Trophoblast cell (in vitro differentiated cells and primary cell): ENCODE measurements around the gene SLC5A5.
A peak's percentile ranks its signal among the peaks of the same experiment; 100 is the strongest.

Experiments used
- DNase-seq, 2 donors: peaks; one replicate each; pipeline ENCODE4 v3.0.0-alpha.2; 2016
- H2AFZ ChIP-seq: 2 replicates; pipeline ENCODE4 v1.6.1; 2013; ENCODE audit warnings: low read length, moderate library complexity, mild to moderate bottlenecking; ENCODE audit not compliant: insufficient read depth, poor library complexity
- H2AK5ac ChIP-seq: 2 replicates; pipeline ENCODE4 v1.6.1; 2013; ENCODE audit warnings: mild to moderate bottlenecking, low read length
- H2BK120ac ChIP-seq: 2 replicates; pipeline ENCODE4 v1.6.1; 2013; ENCODE audit warnings: low read length, mild to moderate bottlenecking, moderate library complexity; ENCODE audit not compliant: insufficient read depth, poor library complexity
- H2BK12ac ChIP-seq: 2 replicates; pipeline ENCODE4 v1.6.1; 2013; ENCODE audit warnings: mild to moderate bottlenecking, low read length, moderate library complexity
- H2BK5ac ChIP-seq: 2 replicates; pipeline ENCODE4 v1.6.1; 2013; ENCODE audit warnings: low read length, low read depth, moderate library complexity, mild to moderate bottlenecking; ENCODE audit not compliant: poor library complexity
- H3K14ac ChIP-seq: 2 replicates; pipeline ENCODE4 v1.6.1; 2013; ENCODE audit warnings: mild to moderate bottlenecking, low read length
- H3K18ac ChIP-seq: 2 replicates; pipeline ENCODE4 v1.6.1; 2013; ENCODE audit warnings: mild to moderate bottlenecking, low read length
- H3K23ac ChIP-seq: 2 replicates; pipeline ENCODE4 v1.6.1; 2013; ENCODE audit warnings: low read length
- H3K27ac ChIP-seq: 2 replicates; pipeline ENCODE4 v1.5.1; 2013; ENCODE audit warnings: low read depth, mild to moderate bottlenecking, inconsistent platforms, low read length, moderate library complexity
- H3K27me3 ChIP-seq: 2 replicates; pipeline ENCODE4 v1.6.1; 2013; ENCODE audit warnings: inconsistent platforms, mild to moderate bottlenecking, low read length, moderate library complexity; ENCODE audit not compliant: insufficient read depth
- H3K36me3 ChIP-seq, 2 experiments: 1 replicate in 1 of 2; 2 replicates in 1 of 2; pipeline ENCODE4 v1.6.1; 2013; ENCODE audit warnings: low read length in 2 of 2, mild to moderate bottlenecking in 2 of 2, moderate library complexity in 1 of 2; ENCODE audit not compliant: insufficient read depth in 2 of 2, control insufficient read depth in 1 of 2
- H3K4ac ChIP-seq: 2 replicates; pipeline ENCODE4 v1.6.1; 2013; ENCODE audit warnings: low read depth, mild to moderate bottlenecking, low read length, moderate library complexity
- H3K4me1 ChIP-seq, 2 experiments: 1 replicate in 1 of 2; 2 replicates in 1 of 2; pipeline ENCODE4 v1.6.1; 2013; ENCODE audit warnings: low read length in 2 of 2, mild to moderate bottlenecking in 2 of 2, moderate library complexity in 1 of 2; ENCODE audit not compliant: insufficient read depth in 2 of 2, control insufficient read depth in 1 of 2
- H3K4me2 ChIP-seq: 2 replicates; pipeline ENCODE4 v1.6.1; 2013; ENCODE audit warnings: inconsistent platforms, mild to moderate bottlenecking, low read length, moderate library complexity
- H3K4me3 ChIP-seq: 2 replicates; pipeline ENCODE4 v1.5.1; 2013; ENCODE audit warnings: mild to moderate bottlenecking, low read depth, low read length, inconsistent platforms
- H3K79me1 ChIP-seq: one replicate; pipeline ENCODE4 v1.6.1; 2013; ENCODE audit warnings: low read length
- H3K79me2 ChIP-seq: 2 replicates; pipeline ENCODE4 v1.6.1; 2013; ENCODE audit warnings: low read length, mild to moderate bottlenecking; ENCODE audit not compliant: control insufficient read depth, insufficient read depth, poor library complexity
- H3K9ac ChIP-seq: 2 replicates; pipeline ENCODE4 v1.6.1; 2013; ENCODE audit warnings: mild to moderate bottlenecking, low read length
- H3K9me3 ChIP-seq: 2 replicates; pipeline ENCODE4 v1.6.1; 2013; ENCODE audit warnings: low read depth, mild to moderate bottlenecking, control low read depth, inconsistent platforms, low read length; ENCODE audit not compliant: insufficient read depth
- H4K12ac ChIP-seq: 2 replicates; pipeline ENCODE4 v1.6.1; 2013; ENCODE audit warnings: low read depth, mild to moderate bottlenecking, low read length, moderate library complexity
- H4K8ac ChIP-seq: 2 replicates; pipeline ENCODE4 v1.6.1; 2013; ENCODE audit warnings: low read depth, mild to moderate bottlenecking, low read length, moderate library complexity
- H4K91ac ChIP-seq: one replicate; pipeline ENCODE4 v1.6.1; 2013; ENCODE audit warnings: low read depth, mild to moderate bottlenecking, low read length, moderate library complexity
- WGBS: extraction: QIAGEN DNeasy Blood & Tissue Kit; methylation state at CpG from one replicate; pipeline ENCODE4 v1.1.7; 2013; ENCODE audit warnings: missing lambda C conversion rate; ENCODE audit not compliant: insufficient read length, insufficient coverage; ENCODE audit errors: extremely low coverage; 5-methylcytosine and 5-hydroxymethylcytosine counted together

SLC5A5 gene

DNA sequence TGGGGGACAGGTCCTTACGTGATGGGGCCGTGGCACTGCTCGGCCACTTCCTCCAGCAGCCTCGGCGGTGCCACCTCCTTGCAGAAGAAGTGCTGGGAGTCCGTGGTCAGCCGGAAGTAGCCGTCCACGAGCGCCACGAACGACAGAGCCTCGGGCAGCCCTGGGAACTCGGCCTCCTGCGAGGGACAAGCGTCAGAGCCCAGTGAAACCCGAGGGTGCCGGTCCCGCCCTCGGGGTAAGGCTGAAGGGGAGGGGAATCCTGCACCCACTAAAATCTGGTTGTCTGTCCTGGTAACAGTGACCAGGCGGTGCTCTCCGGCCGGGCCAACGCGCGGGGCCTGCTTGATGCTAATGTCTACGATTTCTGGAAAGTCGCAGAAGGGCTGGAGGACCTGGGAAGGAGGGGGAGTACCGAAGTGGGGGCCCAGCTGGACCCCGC, 30.4 kb upstream of the SLC5A5 start:
- peaks cover 14% of the 10 kb centered on the region for H3K9me3 ChIP-seq
- H2BK12ac ChIP-seq, result no peak overlapping the region
- no peak overlapping the region for H4K91ac ChIP-seq
- no peak overlapping the region for H4K8ac ChIP-seq
- H2AFZ ChIP-seq, result no peak overlapping the region
- H3K36me3 ChIP-seq, result no peaks in the 10 kb centered on the region
- H4K12ac ChIP-seq, result no peak overlapping the region
- H3K27me3 ChIP-seq, result peaks cover 15% of the 10 kb centered on the region
- H2AK5ac ChIP-seq, result no peak overlapping the region
- H3K4me3 ChIP-seq, result no peak overlapping the region
- H3K9ac ChIP-seq, result no peak overlapping the region
- H3K79me1 ChIP-seq, result no peaks in the 10 kb centered on the region
- no peak overlapping the region for H3K27ac ChIP-seq
- H3K23ac ChIP-seq, result no peak overlapping the region
- H3K18ac ChIP-seq, result no peak overlapping the region
- peak in 1 of 2 donors; percentile 47 for DNase-seq
- H3K79me2 ChIP-seq, result no peaks in the 10 kb centered on the region
- no CpG with 5 or more reads among the region's 30 CpGs for WGBS
- H2BK5ac ChIP-seq, result no peak overlapping the region
- H2BK120ac ChIP-seq, result no peak overlapping the region
- no peak overlapping the region for H3K4ac ChIP-seq
- peak overlapping the region; percentile 30 for H3K4me2 ChIP-seq
- peaks cover 2 to 6% of the 10 kb centered on the region in 2 experiments for H3K4me1 ChIP-seq
- no peak overlapping the region for H3K14ac ChIP-seq

GRCh38 chr19:17841810-17842662, 29.7 kb upstream of the SLC5A5 start:
- Histone ChIP-seq H4K8ac (no peak overlapping the region), H3K36me3 (no peaks in the 10 kb centered on the region), H3K14ac (no peak overlapping the region), H4K91ac (no peak overlapping the region), H3K79me1 (no peaks in the 10 kb centered on the region), H3K9ac (no peak overlapping the region), H3K9me3 (peaks cover 14% of the 10 kb centered on the region), H3K23ac (no peak overlapping the region), H3K18ac (no peak overlapping the region), H3K4me2 (peak overlapping the region; percentile 39), H2BK12ac (no peak overlapping the region), H2AK5ac (no peak overlapping the region), H2BK120ac (no peak overlapping the region), H3K79me2 (no peaks in the 10 kb centered on the region), H3K4me1 (peaks cover 2 to 6% of the 10 kb centered on the region in 2 experiments), H2AFZ (no peak overlapping the region), H3K4me3 (no peak overlapping the region), H3K27me3 (peaks cover 15% of the 10 kb centered on the region), H4K12ac (no peak overlapping the region), H2BK5ac (no peak overlapping the region), H3K27ac (no peak overlapping the region), H3K4ac (no peak overlapping the region)
- 100% methylated on average over 2 of the region's 56 CpGs for WGBS
- DNase-seq, result peak; percentile 79 to 91

DNA sequence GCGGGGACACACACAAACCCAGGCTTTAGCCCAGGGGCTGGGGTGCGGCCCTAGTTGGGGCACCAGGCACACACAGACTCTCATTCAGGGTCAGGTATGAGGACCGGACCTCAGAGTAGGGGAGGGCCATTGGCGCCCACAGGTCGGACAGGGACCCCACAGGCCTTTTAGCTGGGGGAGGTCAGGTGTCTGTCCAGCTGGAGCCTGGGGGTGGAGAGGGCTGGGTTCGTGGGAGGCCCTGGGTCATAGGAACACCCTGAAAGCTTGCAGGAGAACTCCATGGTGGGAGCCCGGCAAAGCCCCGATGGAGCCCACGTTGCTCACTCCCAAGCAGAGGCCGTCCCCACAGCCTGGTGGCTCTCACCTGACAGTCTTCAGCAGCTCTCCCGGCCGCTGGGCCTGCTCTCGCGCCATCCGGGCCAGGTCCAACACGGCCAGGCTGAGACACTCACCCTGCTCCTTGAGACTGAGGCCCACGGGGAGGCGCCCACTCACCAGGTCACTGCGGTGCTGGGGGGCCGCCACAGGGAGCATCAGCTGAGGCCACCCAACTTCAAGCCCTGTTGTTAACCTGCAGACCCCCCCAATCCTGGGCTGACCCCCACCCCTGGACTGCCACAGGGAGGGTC, 29.0 kb upstream of the SLC5A5 start:
- no peak overlapping the region for H2BK5ac ChIP-seq
- H3K27ac ChIP-seq, result no peak overlapping the region
- no peak overlapping the region for H2AK5ac ChIP-seq
- H3K79me1 ChIP-seq, result no peaks in the 10 kb centered on the region
- H3K23ac ChIP-seq, result no peak overlapping the region
- H2BK12ac ChIP-seq, result no peak overlapping the region
- H4K12ac ChIP-seq, result no peak overlapping the region
- H2AFZ ChIP-seq, result no peak overlapping the region
- H3K9ac ChIP-seq, result no peak overlapping the region
- no peak for DNase-seq
- H3K18ac ChIP-seq, result no peak overlapping the region
- H3K4ac ChIP-seq, result no peak overlapping the region
- no peak overlapping the region for H4K91ac ChIP-seq
- no peaks in the 10 kb centered on the region for H3K36me3 ChIP-seq
- no peak overlapping the region for H2BK120ac ChIP-seq
- no peak overlapping the region for H3K14ac ChIP-seq
- no CpG with 5 or more reads among the region's 20 CpGs for WGBS
- H4K8ac ChIP-seq, result no peak overlapping the region
- H3K4me3 ChIP-seq, result no peak overlapping the region
- peaks cover 15% of the 10 kb centered on the region for H3K27me3 ChIP-seq
- no peak overlapping the region for H3K4me2 ChIP-seq
- H3K9me3 ChIP-seq, result peaks cover 14% of the 10 kb centered on the region
- no peaks in the 10 kb centered on the region for H3K79me2 ChIP-seq
- peaks cover 2 to 6% of the 10 kb centered on the region in 2 experiments for H3K4me1 ChIP-seq

DNA sequence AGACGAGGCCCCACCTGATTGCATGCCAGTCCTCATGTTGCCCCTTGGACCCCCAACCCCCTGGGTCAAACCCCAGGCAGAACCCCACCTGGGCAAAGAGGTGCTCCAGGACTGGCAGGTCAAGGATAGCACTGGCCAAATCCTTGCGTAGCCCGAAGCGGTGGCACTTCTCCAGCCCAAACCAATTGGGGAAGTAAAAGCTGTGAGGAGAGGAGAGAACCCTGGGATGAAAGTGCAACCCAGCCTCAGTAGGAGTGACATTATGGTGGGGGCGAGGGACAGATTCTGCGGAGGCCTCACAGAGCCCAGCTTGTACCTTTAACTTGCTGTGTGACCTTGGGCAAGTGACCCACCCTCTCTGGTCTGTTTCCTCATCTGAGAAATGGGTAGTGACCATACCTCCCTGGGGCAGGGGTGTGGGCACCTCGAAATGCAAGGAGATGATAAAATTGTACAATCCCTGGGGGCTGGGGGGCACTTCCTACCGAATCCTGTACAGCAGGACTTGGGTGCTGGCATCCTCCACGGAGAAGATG, 28.4 kb upstream of the SLC5A5 start:
- Histone ChIP-seq H3K79me1 (no peaks in the 10 kb centered on the region), H4K12ac (no peak overlapping the region), H4K8ac (no peak overlapping the region), H2BK120ac (no peak overlapping the region), H3K4me3 (no peak overlapping the region), H3K27me3 (peaks cover 15% of the 10 kb centered on the region), H2AK5ac (no peak overlapping the region), H3K36me3 (no peaks in the 10 kb centered on the region), H2AFZ (no peak overlapping the region), H3K4me2 (no peak overlapping the region), H2BK5ac (no peak overlapping the region), H3K14ac (no peak overlapping the region), H3K4me1 (peaks cover 2 to 6% of the 10 kb centered on the region in 2 experiments), H4K91ac (no peak overlapping the region), H3K18ac (no peak overlapping the region), H2BK12ac (no peak overlapping the region), H3K9me3 (peaks cover 14% of the 10 kb centered on the region), H3K4ac (no peak overlapping the region), H3K23ac (no peak overlapping the region), H3K27ac (no peak overlapping the region), H3K9ac (no peak overlapping the region), H3K79me2 (no peaks in the 10 kb centered on the region)
- WGBS, result no CpG with 5 or more reads among the region's 9 CpGs
- DNase-seq, result no peak
